ENCODE data around the gene MANEAL.
A peak's percentile ranks its signal among the peaks of the same experiment; 100 is the strongest.

The MANEAL gene

GRCh38 chr1:37793773-37794371 is at the start of gene MANEAL:
Gene MANEAL, plus strand, starts transcription at chr1:37793847. Its CDS starts 336 bp downstream, at chr1:37794183.
- TF ChIP-seq CTCF (IDR thresholded peaks at IDR 0.05; ENCODE audit: insufficient read depth, low read depth, low read length, missing control alignments) = no peak
- peak within 1 kb of the TSS; percentile 27 for H3K4me3 ChIP-seq (ENCODE audit: low read length)
- DNase-seq (ENCODE audit: low read depth) = peak; percentile 65

- peak; percentile 31 for DNase-seq (ENCODE audit: low read depth)
- no peak for TF ChIP-seq CTCF (IDR thresholded peaks at IDR 0.05; ENCODE audit: insufficient read depth, low read depth, low read length, missing control alignments)
- H3K4me3 ChIP-seq (ENCODE audit: low read length) = no peak overlapping the region
These were observed 46.8 kb upstream of the MANEAL start for GRCh38 chr1:37746806-37747205.

- no peak for TF ChIP-seq CTCF (IDR thresholded peaks at IDR 0.05; ENCODE audit: insufficient read depth, low read depth, low read length, missing control alignments)
- no peak for DNase-seq (ENCODE audit: low read depth)
These were observed 45.1 kb upstream of the MANEAL start for GRCh38 chr1:37748565-37748964.

GRCh38 chr1:37752213-37752582 is 41.4 kb upstream of the MANEAL start:
- no peak for TF ChIP-seq CTCF (IDR thresholded peaks at IDR 0.05; ENCODE audit: insufficient read depth, low read depth, low read length, missing control alignments)
- no peak for DNase-seq (ENCODE audit: low read depth)
- H3K4me3 ChIP-seq (ENCODE audit: low read length) = no peak overlapping the region

More at GRCh38 chr1:37748565-37748964, 45.1 kb upstream of the MANEAL start:
- H3K4me3 ChIP-seq (ENCODE audit: low read length) = no peak overlapping the region

DNA sequence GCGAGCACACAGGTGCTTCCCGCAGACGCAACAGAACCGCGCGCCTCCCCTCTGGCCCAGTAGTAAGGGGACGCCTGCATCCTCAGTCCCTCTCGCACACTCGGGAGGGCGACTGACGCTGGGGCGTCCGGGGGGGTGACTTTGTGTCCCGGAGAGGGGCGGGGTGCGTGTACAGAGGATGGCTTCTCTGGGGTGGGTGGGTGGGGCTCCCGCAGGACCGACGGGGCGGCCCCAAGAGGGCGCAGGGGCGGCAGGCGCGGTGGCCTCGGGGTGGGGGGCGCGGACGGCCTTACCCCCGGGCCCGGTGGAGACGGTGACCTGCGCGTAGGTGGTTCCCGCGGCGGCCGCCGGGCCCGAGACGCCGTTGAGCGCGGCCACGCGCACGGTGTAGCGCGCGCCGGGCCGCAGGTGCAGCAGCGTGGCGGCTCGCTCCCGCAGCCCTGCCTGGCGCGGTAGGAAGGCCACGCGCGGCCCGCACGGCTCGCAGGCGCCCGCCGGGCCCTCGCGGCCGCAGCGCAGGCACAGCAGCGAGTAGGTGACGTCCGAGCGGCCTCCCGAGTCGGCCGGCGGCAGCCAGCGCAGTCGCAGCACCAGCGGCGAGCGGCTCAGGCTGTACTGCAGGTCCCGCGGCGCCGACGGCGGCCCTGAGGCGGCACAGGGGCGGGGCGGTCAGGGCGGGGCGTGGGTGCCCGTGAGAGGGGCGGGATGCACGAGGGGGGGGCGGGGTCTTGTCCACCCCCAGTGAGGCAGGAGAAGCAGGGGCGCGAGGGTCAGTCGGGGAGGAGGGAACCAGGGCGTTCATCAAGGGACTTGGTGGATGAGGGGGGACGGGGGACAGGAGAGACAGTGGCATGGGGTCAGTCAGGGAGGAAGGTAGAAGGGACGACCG is 40.8 kb upstream of the MANEAL start:
- no peak overlapping the region for H3K4me3 ChIP-seq (ENCODE audit: low read length)
- TF ChIP-seq CTCF (IDR thresholded peaks at IDR 0.05; ENCODE audit: insufficient read depth, low read depth, low read length, missing control alignments) = no peak
- peak; percentile 20 for DNase-seq (ENCODE audit: low read depth)

DNA sequence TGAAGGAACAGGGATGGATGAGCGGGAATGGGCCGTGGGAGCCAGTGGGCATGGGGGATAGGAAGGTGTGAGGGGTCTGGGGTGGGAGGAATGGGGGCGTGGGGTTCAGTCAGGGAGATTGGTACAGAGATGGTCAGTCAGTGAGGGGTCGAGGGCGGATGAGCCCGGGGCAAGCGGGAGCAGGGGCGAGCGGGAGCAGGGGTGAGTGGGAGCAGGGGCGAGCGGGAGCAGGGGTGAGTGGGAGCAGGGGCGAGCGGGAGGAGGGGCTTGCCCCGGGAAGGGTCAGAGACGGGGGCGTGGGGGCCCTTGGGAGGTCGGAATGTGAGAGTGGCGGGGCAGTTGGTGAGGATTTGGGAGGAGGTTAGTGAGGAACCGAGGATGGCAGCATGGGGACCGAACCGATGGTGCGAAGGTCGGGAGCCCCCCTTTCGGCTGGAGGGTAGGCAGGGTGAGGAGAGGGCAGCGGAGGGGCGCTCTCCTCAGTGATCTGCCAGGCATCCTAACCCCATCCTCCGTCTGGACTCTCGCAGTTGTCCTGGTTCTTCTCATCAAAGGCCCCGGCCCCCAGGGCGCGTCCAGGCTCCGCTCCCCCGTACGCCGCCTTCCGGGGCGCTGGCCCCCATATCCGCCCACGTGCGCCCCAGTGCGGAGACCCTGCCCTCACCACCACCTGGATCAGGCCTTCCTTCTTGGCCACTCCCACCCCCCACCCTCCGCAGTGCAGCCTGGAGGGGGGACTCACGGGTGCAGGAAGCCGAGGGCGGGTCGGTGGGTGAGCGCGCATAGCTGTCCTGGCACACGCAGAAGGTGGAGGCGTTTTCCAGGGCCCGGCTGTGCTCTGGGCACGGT is 40.0 kb upstream of the MANEAL start:
- TF ChIP-seq CTCF (IDR thresholded peaks at IDR 0.05; ENCODE audit: insufficient read depth, low read depth, low read length, missing control alignments) = no peak
- no peak for DNase-seq (ENCODE audit: low read depth)
- no peak overlapping the region for H3K4me3 ChIP-seq (ENCODE audit: low read length)
